HepG2 (cell line): ENCODE data around the gene MT1A. TPM values are rescaled to one million over a fixed set of nuclear protein-coding genes. Genes with fewer than 3 reads are reported as not detected.

Experiments used
- BCL6 ChIP-seq: IDR thresholded peaks from 2 replicates; pipeline ENCODE4 v1.6.1; 2016; ENCODE audit warnings: missing genetic modification reagents, missing compliant biosample characterization
- CSRNP1 ChIP-seq: sonication (generic); formaldehyde crosslinking; IDR thresholded peaks from 2 replicates; pipeline ENCODE4 v1.8.1; 2023; ENCODE audit warnings: mild to moderate bottlenecking, missing genetic modification reagents
- FOSL2 ChIP-seq: sonication (generic); formaldehyde crosslinking; IDR thresholded peaks from 2 replicates; pipeline ENCODE4 v1.4.0; 2020; ENCODE audit warnings: missing genetic modification reagents
- FOXC1 ChIP-seq: sonication (generic); formaldehyde crosslinking; IDR thresholded peaks from 2 replicates; pipeline ENCODE4 v1.8.0; 2022; ENCODE audit warnings: mild to moderate bottlenecking, missing genetic modification reagents, borderline replicate concordance
- FOXO4 ChIP-seq: sonication (generic); formaldehyde crosslinking; conservative IDR thresholded peaks from 2 replicates; pipeline ENCODE4 v1.8.1; 2023; ENCODE audit warnings: missing genetic modification reagents
- HOXA9 ChIP-seq: sonication (generic); formaldehyde crosslinking; IDR thresholded peaks from 2 replicates; pipeline ENCODE4 v1.8.1; 2022; ENCODE audit warnings: missing genetic modification reagents, mild to moderate bottlenecking, moderate library complexity, borderline replicate concordance
- KLF9 ChIP-seq: IDR thresholded peaks from 2 replicates; pipeline ENCODE4 v1.6.1; 2016; ENCODE audit warnings: low read depth
- NR2C2 ChIP-seq: sonication (generic); formaldehyde crosslinking; IDR thresholded peaks from 2 replicates; pipeline ENCODE4 v1.4.0; 2020; ENCODE audit warnings: missing genetic modification reagents, mild to moderate bottlenecking, moderate library complexity, borderline replicate concordance
- PAX8 ChIP-seq: sonication (generic); formaldehyde crosslinking; IDR thresholded peaks from 2 replicates; pipeline ENCODE4 v1.8.0; 2022; ENCODE audit warnings: mild to moderate bottlenecking, missing genetic modification reagents, borderline replicate concordance
- PBX3 ChIP-seq: sonication (generic); formaldehyde crosslinking; IDR thresholded peaks from 2 replicates; pipeline ENCODE4 v1.8.1; 2023; ENCODE audit warnings: missing genetic modification reagents, inconsistent platforms, borderline replicate concordance
- RBM39 ChIP-seq: fragments of 200-400 bp; formaldehyde crosslinking; IDR thresholded peaks from one replicate; pipeline ENCODE4 v1.6.1; 2018; ENCODE audit warnings: antibody characterized with exemption, mild to moderate bottlenecking, low read depth, low read length; ENCODE audit not compliant: poor library complexity, severe bottlenecking
- SAP130 ChIP-seq: IDR thresholded peaks from 2 replicates; pipeline ENCODE4 v1.6.1; 2016; ENCODE audit warnings: low read depth
- SIN3B ChIP-seq: fragments of 150-350 bp; IDR thresholded peaks from 2 replicates; pipeline ENCODE4 v1.6.1; 2014; ENCODE audit warnings: low read length
- SMARCC2 ChIP-seq: fragments of 450-650 bp; IDR thresholded peaks from 2 replicates; pipeline ENCODE4 v1.6.1; 2017; ENCODE audit warnings: antibody characterized with exemption, mild to moderate bottlenecking
- SP140L ChIP-seq: sonication (generic); formaldehyde crosslinking; IDR thresholded peaks from 2 replicates; pipeline ENCODE4 v1.4.0; 2020; ENCODE audit warnings: missing genetic modification reagents, borderline replicate concordance
- TARDBP ChIP-seq: sonication (generic); formaldehyde crosslinking; IDR thresholded peaks from 2 replicates; pipeline ENCODE4 v1.8.0; 2022; ENCODE audit warnings: mild to moderate bottlenecking, missing genetic modification reagents
- TRAFD1 ChIP-seq: sonication (generic); formaldehyde crosslinking; IDR thresholded peaks from 2 replicates; pipeline ENCODE4 v1.5.1; 2020; ENCODE audit warnings: missing genetic modification reagents, mild to moderate bottlenecking, borderline replicate concordance
- YEATS4 ChIP-seq: sonication (generic); formaldehyde crosslinking; IDR thresholded peaks from 2 replicates; pipeline ENCODE4 v1.4.0; 2020; ENCODE audit warnings: missing genetic modification reagents, borderline replicate concordance
- ZNF263 ChIP-seq: sonication (generic); formaldehyde crosslinking; IDR thresholded peaks from 2 replicates; pipeline ENCODE4 v1.4.0; 2020; ENCODE audit warnings: missing genetic modification reagents
- ZNF296 ChIP-seq: sonication (generic); formaldehyde crosslinking; conservative IDR thresholded peaks from 2 replicates; pipeline ENCODE4 v1.5.0; 2020; ENCODE audit warnings: mild to moderate bottlenecking, missing genetic modification reagents
- ZNF432 ChIP-seq: sonication (generic); formaldehyde crosslinking; IDR thresholded peaks from 2 replicates; pipeline ENCODE4 v1.5.0; 2020; ENCODE audit warnings: missing genetic modification reagents, mild to moderate bottlenecking, borderline replicate concordance
- ZNF616 ChIP-seq: sonication (generic); formaldehyde crosslinking; IDR thresholded peaks from 2 replicates; pipeline ENCODE4 v1.5.0; 2020; ENCODE audit warnings: low read depth, mild to moderate bottlenecking, missing genetic modification reagents
- ZNF660 ChIP-seq: sonication (generic); formaldehyde crosslinking; IDR thresholded peaks from 2 replicates; pipeline ENCODE4 v1.5.1; 2020; ENCODE audit warnings: mild to moderate bottlenecking, low read depth, missing genetic modification reagents, borderline replicate concordance
- ZNF761 ChIP-seq: sonication (generic); formaldehyde crosslinking; conservative IDR thresholded peaks from 2 replicates; pipeline ENCODE4 v1.4.0; 2020; ENCODE audit warnings: mild to moderate bottlenecking, missing genetic modification reagents
- ZNF788 ChIP-seq: sonication (generic); formaldehyde crosslinking; IDR thresholded peaks from 2 replicates; pipeline ENCODE4 v1.5.0; 2020; ENCODE audit warnings: mild to moderate bottlenecking, missing genetic modification reagents, borderline replicate concordance
- ZNF878 ChIP-seq: sonication (generic); formaldehyde crosslinking; IDR thresholded peaks from 2 replicates; pipeline ENCODE4 v1.8.1; 2023; ENCODE audit warnings: mild to moderate bottlenecking, missing genetic modification reagents, moderate library complexity
- polyA plus RNA-seq, 8 experiments: library from polyadenylated mRNA; depleted of rRNA in 3 of 8; stranded (reverse) in 7 of 8; unstranded in 1 of 8; fragments of >200 nt; fragmentation: Illumina TruSeq in 4 of 8; extraction: Trizol in 4 of 8; gene quantifications; 2 replicates each; pipeline versions ENCODE4 v1.2.1 to v1.2.3, GENCODE V29; 2011 to 2016; ENCODE audit warnings: low read depth in 4 of 8, missing spikeins in 1 of 8, mixed read lengths in 1 of 8; ENCODE audit not compliant: insufficient read depth in 1 of 8
- total RNA-seq, 5 experiments: library from RNA; depleted of rRNA; stranded (reverse); fragments of >200 nt; fragmentation: Illumina TruSeq; extraction: Trizol; gene quantifications; 2 replicates each; pipeline ENCODE4 v1.2.3, GENCODE V29; 2016; ENCODE audit warnings: low read depth in 1 of 5

The MT1A gene
- total and polyA plus RNA-seq, 2 of the 13 experiments (the other 11 are each of a cell fraction or from before 2014, with no cell fraction given): 8.3 to 10.4 TPM

- TF ChIP-seq ZNF878 (CRISPR knock-in tag): 0 out of 2 replicates have a peak, but pooled peaks have one; percentile 68
- no peak for TF ChIP-seq PBX3 (CRISPR knock-in tag)
- TF ChIP-seq FOSL2: peak; percentile 82
- peak; percentile 90; the same call in 1 of the 2 replicates for TF ChIP-seq KLF9 (CRISPR knock-in tag)
- TF ChIP-seq FOXO4 (CRISPR knock-in tag): no peak
- TF ChIP-seq SIN3B: no peak
- no peak; the same call in 1 of the 2 replicates for TF ChIP-seq PAX8
- no peak for TF ChIP-seq CSRNP1 (CRISPR knock-in tag)
- TF ChIP-seq TRAFD1 (CRISPR knock-in tag): no peak
- TF ChIP-seq FOXC1 (CRISPR knock-in tag): peak; percentile 63
- no peak for TF ChIP-seq SMARCC2
- 0 out of 2 replicates have a peak, but pooled peaks have one; percentile 65 for TF ChIP-seq BCL6 (CRISPR knock-in tag)
- no peak; the same call in 1 of the 2 replicates for TF ChIP-seq ZNF761
- no peak for TF ChIP-seq ZNF432 (CRISPR knock-in tag)
- TF ChIP-seq HOXA9 (CRISPR knock-in tag): no peak
- TF ChIP-seq RBM39: peak; percentile 28
- TF ChIP-seq NR2C2 (CRISPR knock-in tag): peak; percentile 59
- peak; percentile 89 for TF ChIP-seq SAP130 (CRISPR knock-in tag)
- TF ChIP-seq SP140L (CRISPR knock-in tag): no peak
- no peak for TF ChIP-seq ZNF660 (CRISPR knock-in tag)
- TF ChIP-seq ZNF788 (CRISPR knock-in tag): peak; percentile 78
- peak; percentile 71 for TF ChIP-seq ZNF263 (CRISPR knock-in tag)
- TF ChIP-seq ZNF296: peak; percentile 21; the same call in 1 of the 2 replicates
- TF ChIP-seq TARDBP: peak; percentile 88
- peak; percentile 79 for TF ChIP-seq ZNF616
- TF ChIP-seq YEATS4: peak; percentile 58
These were observed 31.3 kb upstream of the MT1A start (continued) for GRCh38 chr16:56607109-56607618.
